Activated CD8-positive, alpha-beta T cell treated with anti-CD3 and anti-CD28 coated beads for 36 hours (primary cell): ENCODE measurements around the gene KRT78. TPM values are rescaled to one million over a fixed set of nuclear protein-coding genes. Genes with fewer than 3 reads are reported as not detected.

Experiments
- ATAC-seq: fragments of 200-7000 bp; cut with Tn5 transposase; one replicate; pipeline ENCODE4 v1.10.0; 2021; ENCODE audit warnings: mild to moderate bottlenecking, moderate library complexity
- CTCF ChIA-PET: fragments of 350-600 bp; sonication (Branson Sonifier 250); formaldehyde crosslinking; loops from one replicate; lab custom pipeline; 2021; ENCODE audit warnings: antibody characterized with exemption; lab: Charles Lee
- POLR2A ChIA-PET: fragments of 350-600 bp; sonication (Branson Sonifier 250); formaldehyde crosslinking; loops from one replicate; lab custom pipeline; 2021; ENCODE audit warnings: antibody characterized with exemption; lab: Charles Lee
- DNase-seq: peaks from one replicate; pipeline ENCODE4 v3.0.0-alpha.2; 2020
- H3K27ac Mint-ChIP-seq: one replicate; pipeline ENCODE4 v1.8.0; 2021; ENCODE audit warnings: mild to moderate bottlenecking, mixed read lengths
- H3K27me3 Mint-ChIP-seq: one replicate; pipeline ENCODE4 v1.8.0; 2021; ENCODE audit warnings: mixed read lengths
- H3K36me3 Mint-ChIP-seq: one replicate; pipeline ENCODE4 v1.8.0; 2021; ENCODE audit warnings: low read depth, mixed read lengths
- H3K4me1 Mint-ChIP-seq: one replicate; pipeline ENCODE4 v1.8.0; 2021; ENCODE audit warnings: low read depth, mixed read lengths
- H3K4me3 Mint-ChIP-seq: one replicate; pipeline ENCODE4 v1.8.0; 2021; ENCODE audit warnings: mild to moderate bottlenecking, moderate library complexity, mixed read lengths
- H3K9me3 Mint-ChIP-seq: one replicate; pipeline ENCODE4 v1.8.0; 2021; ENCODE audit warnings: mixed read lengths
- intact Hi-C: fragments of 100-400 bp; cut with micrococcal nuclease; formaldehyde crosslinking; loops from one replicate; pipeline ENCODE4 v1.10.0; 2022
- total RNA-seq, 2 experiments: library from RNA; stranded (reverse); gene quantifications; one replicate each; pipeline ENCODE4 v1.2.3, GENCODE V29; 2021
- TF ChIP-seq, protein P1 (sequence below): fragments of 200-600 bp; IDR thresholded peaks from one replicate; pipeline ENCODE4 v1.8.0; 2022; ENCODE audit warnings: antibody characterized with exemption, mild to moderate bottlenecking

KRT78 gene, protein sequence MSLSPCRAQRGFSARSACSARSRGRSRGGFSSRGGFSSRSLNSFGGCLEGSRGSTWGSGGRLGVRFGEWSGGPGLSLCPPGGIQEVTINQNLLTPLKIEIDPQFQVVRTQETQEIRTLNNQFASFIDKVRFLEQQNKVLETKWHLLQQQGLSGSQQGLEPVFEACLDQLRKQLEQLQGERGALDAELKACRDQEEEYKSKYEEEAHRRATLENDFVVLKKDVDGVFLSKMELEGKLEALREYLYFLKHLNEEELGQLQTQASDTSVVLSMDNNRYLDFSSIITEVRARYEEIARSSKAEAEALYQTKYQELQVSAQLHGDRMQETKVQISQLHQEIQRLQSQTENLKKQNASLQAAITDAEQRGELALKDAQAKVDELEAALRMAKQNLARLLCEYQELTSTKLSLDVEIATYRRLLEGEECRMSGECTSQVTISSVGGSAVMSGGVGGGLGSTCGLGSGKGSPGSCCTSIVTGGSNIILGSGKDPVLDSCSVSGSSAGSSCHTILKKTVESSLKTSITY
- not detected for total RNA-seq

DNA sequence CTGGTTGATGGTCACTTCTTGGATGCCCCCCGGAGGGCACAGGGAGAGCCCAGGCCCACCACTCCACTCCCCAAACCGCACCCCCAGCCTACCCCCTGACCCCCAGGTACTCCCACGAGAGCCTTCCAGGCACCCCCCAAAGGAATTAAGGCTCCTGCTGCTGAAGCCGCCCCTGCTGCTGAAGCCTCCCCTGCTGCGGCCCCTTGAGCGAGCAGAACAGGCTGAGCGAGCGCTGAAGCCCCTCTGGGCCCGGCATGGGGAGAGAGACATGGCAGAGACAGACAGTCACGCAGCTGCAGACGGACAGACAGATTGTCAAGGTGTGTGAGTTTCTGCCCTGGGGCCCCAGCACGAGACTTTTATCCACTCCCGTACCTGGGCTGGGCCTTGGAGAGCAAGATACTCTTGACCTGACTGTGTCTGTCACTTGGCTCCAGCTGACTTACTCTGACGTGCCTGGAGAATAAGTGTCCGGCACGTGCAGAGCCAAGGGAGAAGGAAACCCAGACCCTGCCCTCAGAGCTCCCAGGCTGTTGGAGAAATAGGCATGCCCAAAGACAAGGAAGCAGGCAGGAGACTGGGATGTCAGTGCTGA, at the start of gene KRT78:
Gene KRT78, minus strand, starts transcription at position 334 of the 595 bp plus-strand sequence. Its CDS starts 64 bp downstream, at position 270.
- Mint-ChIP-seq H3K36me3 (no peaks in the 10 kb centered on the region), H3K9me3 (no peaks in the 10 kb centered on the region), H3K27ac (no peak within 1 kb of the TSS), H3K27me3 (no peaks in the 10 kb centered on the region), H3K4me3 (no peak within 1 kb of the TSS), H3K4me1 (no peaks in the 10 kb centered on the region)
- no peak for DNase-seq
- POLR2A ChIA-PET: no interaction called here
- CTCF ChIA-PET: no interaction called here
- ATAC-seq: no peak
- TF ChIP-seq, protein P1, sequence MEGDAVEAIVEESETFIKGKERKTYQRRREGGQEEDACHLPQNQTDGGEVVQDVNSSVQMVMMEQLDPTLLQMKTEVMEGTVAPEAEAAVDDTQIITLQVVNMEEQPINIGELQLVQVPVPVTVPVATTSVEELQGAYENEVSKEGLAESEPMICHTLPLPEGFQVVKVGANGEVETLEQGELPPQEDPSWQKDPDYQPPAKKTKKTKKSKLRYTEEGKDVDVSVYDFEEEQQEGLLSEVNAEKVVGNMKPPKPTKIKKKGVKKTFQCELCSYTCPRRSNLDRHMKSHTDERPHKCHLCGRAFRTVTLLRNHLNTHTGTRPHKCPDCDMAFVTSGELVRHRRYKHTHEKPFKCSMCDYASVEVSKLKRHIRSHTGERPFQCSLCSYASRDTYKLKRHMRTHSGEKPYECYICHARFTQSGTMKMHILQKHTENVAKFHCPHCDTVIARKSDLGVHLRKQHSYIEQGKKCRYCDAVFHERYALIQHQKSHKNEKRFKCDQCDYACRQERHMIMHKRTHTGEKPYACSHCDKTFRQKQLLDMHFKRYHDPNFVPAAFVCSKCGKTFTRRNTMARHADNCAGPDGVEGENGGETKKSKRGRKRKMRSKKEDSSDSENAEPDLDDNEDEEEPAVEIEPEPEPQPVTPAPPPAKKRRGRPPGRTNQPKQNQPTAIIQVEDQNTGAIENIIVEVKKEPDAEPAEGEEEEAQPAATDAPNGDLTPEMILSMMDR: no peak
- intact Hi-C loops: no loop called here

DNA sequence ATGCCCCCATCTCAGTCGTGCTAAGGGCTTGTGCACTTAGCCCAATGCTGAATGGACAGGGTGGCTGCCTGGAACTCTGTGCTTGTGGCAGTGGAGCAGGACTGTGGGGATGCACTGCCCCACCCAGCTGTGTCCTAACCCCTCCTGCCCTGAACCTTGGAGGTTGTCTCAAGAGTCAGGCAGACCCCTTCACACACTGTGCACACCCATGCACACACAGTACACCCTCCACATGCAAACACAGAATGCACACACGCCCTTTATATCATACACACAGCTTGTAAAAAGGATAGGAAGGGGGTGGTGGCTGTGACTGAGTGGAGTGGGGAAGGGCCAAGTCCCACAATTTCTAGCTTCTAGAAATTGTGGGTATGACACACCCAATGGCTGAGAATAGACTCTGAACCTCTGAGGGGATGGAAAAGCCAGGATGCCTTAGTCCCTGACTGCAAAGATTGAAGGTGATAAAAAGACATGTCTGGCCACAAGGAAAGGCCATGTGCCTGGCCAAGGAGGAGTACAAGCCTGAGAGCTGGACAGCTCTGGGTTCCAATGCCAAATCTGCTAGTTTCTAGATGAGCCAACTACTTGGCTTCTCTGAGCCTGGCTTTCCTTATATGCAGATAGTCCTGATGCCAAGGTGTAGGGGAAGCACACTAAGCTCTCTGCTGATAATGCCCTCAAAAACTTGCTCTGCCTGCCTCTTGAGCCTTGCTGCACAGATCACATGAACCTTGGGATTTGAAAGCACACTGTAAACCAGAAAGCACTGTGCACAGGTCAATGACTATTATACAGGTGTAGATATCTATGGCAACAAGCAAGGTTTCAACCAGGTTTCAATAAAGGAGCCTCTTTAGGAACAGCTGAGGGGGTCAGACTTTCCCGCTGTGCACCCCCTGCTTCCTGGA, 47.7 kb upstream of the KRT78 start:
- Mint-ChIP-seq H3K4me1 (no peaks in the 10 kb centered on the region), H3K4me3 (no peak overlapping the region), H3K27ac (no peak overlapping the region), H3K36me3 (no peaks in the 10 kb centered on the region), H3K9me3 (no peaks in the 10 kb centered on the region), H3K27me3 (peaks cover 4% of the 10 kb centered on the region)
- ATAC-seq: no peak
- TF ChIP-seq, protein P1: no peak
- ChIA-PET POLR2A (interaction anchor here (1.0 kb wide), 1 partner anchor 11 kb away, joined by 3 read pairs; no protein-coding TSS in a partner anchor), CTCF (interaction anchor here (4.2 to 5.5 kb wide), 3 partner anchors 11 to 83 kb away, joined by 26 to 50 read pairs (median 32); no protein-coding TSS in a partner anchor)
- DNase-seq: no peak
- intact Hi-C loops: no loop called here

DNA sequence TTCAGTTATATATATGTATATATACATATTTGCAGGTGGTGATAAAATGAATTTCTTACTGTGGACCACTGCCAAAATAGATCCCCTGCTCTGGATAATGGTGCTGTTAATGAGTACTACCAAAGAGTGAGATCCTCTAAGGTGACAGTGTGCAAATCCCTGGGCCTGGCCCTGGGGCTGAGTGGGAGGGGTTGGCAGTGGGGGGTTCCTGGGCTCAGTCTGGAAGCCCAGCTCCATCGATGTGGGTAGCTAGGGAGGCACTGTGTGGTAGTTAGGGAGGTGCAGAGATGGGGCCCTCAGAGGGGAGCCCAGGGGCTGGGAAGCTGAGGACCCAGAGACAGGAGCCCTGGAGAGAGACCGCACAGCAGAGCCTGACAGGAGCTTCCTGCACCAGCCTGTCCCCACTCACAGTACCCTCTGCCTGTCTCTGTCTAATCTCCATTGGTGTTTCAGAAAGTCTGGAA, 47.0 kb upstream of the KRT78 start:
- no peaks in the 10 kb centered on the region for H3K36me3 Mint-ChIP-seq
- H3K27ac Mint-ChIP-seq: no peak overlapping the region
- no peaks in the 10 kb centered on the region for H3K4me1 Mint-ChIP-seq
- intact Hi-C loops: no loop called here
- no peaks in the 10 kb centered on the region for H3K9me3 Mint-ChIP-seq
- DNase-seq (no peak), ATAC-seq (no peak)
- no peak overlapping the region for H3K4me3 Mint-ChIP-seq
- ChIA-PET POLR2A (interaction anchor here (1.0 kb wide), 1 partner anchor 11 kb away, joined by 3 read pairs; no protein-coding TSS in a partner anchor), CTCF (interaction anchor here (4.2 to 5.5 kb wide), 3 partner anchors 11 to 84 kb away, joined by 26 to 50 read pairs (median 32); no protein-coding TSS in a partner anchor)
- TF ChIP-seq, protein P1: no peak
- H3K27me3 Mint-ChIP-seq: peaks cover 4% of the 10 kb centered on the region

DNA sequence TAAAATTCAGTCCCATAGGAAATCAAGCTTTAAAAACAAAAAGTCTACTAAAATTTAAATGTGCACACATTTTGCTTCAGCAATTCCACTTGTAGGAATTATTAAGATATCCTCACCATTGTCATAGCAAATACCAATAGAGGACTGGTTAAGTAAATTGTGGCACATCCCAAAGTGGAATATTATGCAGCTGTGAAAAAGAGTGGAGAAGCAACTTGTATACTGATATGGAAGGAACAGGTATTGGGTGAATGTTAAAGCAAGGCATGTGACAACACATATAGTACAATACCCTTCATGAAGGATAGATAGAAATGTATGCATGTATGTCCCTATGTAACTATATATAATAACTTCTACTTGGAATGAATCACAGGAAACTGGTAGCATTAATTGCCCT, 44.2 kb upstream of the KRT78 start:
- no peak overlapping the region for H3K4me3 Mint-ChIP-seq
- intact Hi-C loops: no loop called here
- no peaks in the 10 kb centered on the region for H3K36me3 Mint-ChIP-seq
- no peak for ATAC-seq
- TF ChIP-seq, protein P1: no peak
- peaks cover 4% of the 10 kb centered on the region for H3K27me3 Mint-ChIP-seq
- CTCF ChIA-PET: interaction anchor here (0.9 to 3.4 kb wide), 3 partner anchors 9 to 88 kb away, joined by 3 to 12 read pairs (median 8); no protein-coding TSS in a partner anchor
- no peaks in the 10 kb centered on the region for H3K4me1 Mint-ChIP-seq
- no peak for DNase-seq
- no peaks in the 10 kb centered on the region for H3K9me3 Mint-ChIP-seq
- no peak overlapping the region for H3K27ac Mint-ChIP-seq
- POLR2A ChIA-PET: no interaction called here
